Measurements from ENCODE around the gene MS4A18. TPM values are rescaled to one million over a fixed set of nuclear protein-coding genes. Genes with fewer than 3 reads are reported as not detected.

The MS4A18 gene
- polyA plus RNA-seq, 4 donors: 0.77 to 1.1 (median 0.97) TPM; not detected in 1

- Histone ChIP-seq H3K9me3 (ENCODE audit: control insufficient read depth in 2 of 2, insufficient read depth in 1 of 2, low read depth in 1 of 2, low read length in 1 of 2) (no peaks in the 10 kb centered on the region), H3K27me3 (ENCODE audit: control insufficient read depth in 3 of 3, insufficient read depth in 3 of 3, low read length in 3 of 3) (no peaks in the 10 kb centered on the region), H3K36me3 (ENCODE audit: control insufficient read depth in 3 of 3, insufficient read depth in 2 of 3, low read depth in 1 of 3, low read length in 3 of 3) (no peaks in the 10 kb centered on the region), H3K4me3 (ENCODE audit: low read depth in 1 of 3, low read length in 3 of 3) (no peak overlapping the region), H3K4me1 (ENCODE audit: control insufficient read depth in 3 of 3, insufficient read depth in 2 of 3, low read depth in 1 of 3, low read length in 2 of 3) (peaks cover 0 to 25% (median 15%) of the 10 kb centered on the region in 3 donors), H3K27ac (ENCODE audit: low read depth in 1 of 3, low read length in 2 of 3) (peak overlapping the region in 1 of 3 donors; percentile 85)
- DNase-seq: no peak
- no peak for FAIRE-seq
- 82 to 91% (median 85%) methylated on average over 2 of the region's 2 CpGs for WGBS, 3 donors
Observed at GRCh38 chr11:60780065-60780464, 55.5 kb downstream of the MS4A18 start.

- no peaks in the 10 kb centered on the region for H3K9me3 ChIP-seq (ENCODE audit: control insufficient read depth in 2 of 2, insufficient read depth in 1 of 2, low read depth in 1 of 2, low read length in 1 of 2)
- peaks cover 0 to 32% (median 15%) of the 10 kb centered on the region in 3 donors for H3K4me1 ChIP-seq (ENCODE audit: control insufficient read depth in 3 of 3, insufficient read depth in 2 of 3, low read depth in 1 of 3, low read length in 2 of 3)
- no peak overlapping the region for H3K4me3 ChIP-seq (ENCODE audit: low read depth in 1 of 3, low read length in 3 of 3)
- DNase-seq (no peak), FAIRE-seq (no peak)
- no peaks in the 10 kb centered on the region for H3K27me3 ChIP-seq (ENCODE audit: control insufficient read depth in 3 of 3, insufficient read depth in 3 of 3, low read length in 3 of 3)
- H3K36me3 ChIP-seq (ENCODE audit: control insufficient read depth in 3 of 3, insufficient read depth in 2 of 3, low read depth in 1 of 3, low read length in 3 of 3): no peaks in the 10 kb centered on the region
- H3K27ac ChIP-seq (ENCODE audit: low read depth in 1 of 3, low read length in 2 of 3): peak overlapping the region in 1 of 3 donors; percentile 85
Observed at GRCh38 chr11:60780774-60781173, 56.3 kb downstream of the MS4A18 start.

- Histone ChIP-seq H3K27me3 (ENCODE audit: control insufficient read depth in 3 of 3, insufficient read depth in 3 of 3, low read length in 3 of 3) (no peaks in the 10 kb centered on the region), H3K36me3 (ENCODE audit: control insufficient read depth in 3 of 3, insufficient read depth in 2 of 3, low read depth in 1 of 3, low read length in 3 of 3) (no peaks in the 10 kb centered on the region), H3K27ac (ENCODE audit: low read depth in 1 of 3, low read length in 2 of 3) (peak overlapping the region in 1 of 3 donors; percentile 88), H3K9me3 (ENCODE audit: control insufficient read depth in 2 of 2, insufficient read depth in 1 of 2, low read depth in 1 of 2, low read length in 1 of 2) (no peaks in the 10 kb centered on the region), H3K4me1 (ENCODE audit: control insufficient read depth in 3 of 3, insufficient read depth in 2 of 3, low read depth in 1 of 3, low read length in 2 of 3) (peaks cover 0 to 38% (median 15%) of the 10 kb centered on the region in 3 donors), H3K4me3 (ENCODE audit: low read depth in 1 of 3, low read length in 3 of 3) (no peak overlapping the region)
- FAIRE-seq (no peak), DNase-seq (peak; percentile 52 to 93)
- 37 to 63% (median 44%) methylated on average over 7 of the region's 7 CpGs for WGBS, 3 donors
Observed at GRCh38 chr11:60781286-60781980, 56.9 kb downstream of the MS4A18 start.

GRCh38 chr11:60781981-60782316, 57.4 kb downstream of the MS4A18 start:
- no peaks in the 10 kb centered on the region for H3K36me3 ChIP-seq (ENCODE audit: control insufficient read depth in 3 of 3, insufficient read depth in 2 of 3, low read depth in 1 of 3, low read length in 3 of 3)
- H3K27me3 ChIP-seq (ENCODE audit: control insufficient read depth in 3 of 3, insufficient read depth in 3 of 3, low read length in 3 of 3): no peaks in the 10 kb centered on the region
- DNase-seq (no peak), FAIRE-seq (no peak)
- H3K27ac ChIP-seq (ENCODE audit: low read depth in 1 of 3, low read length in 2 of 3): peak overlapping the region in 1 of 3 donors; percentile 88
- 41 to 77% (median 70%) methylated on average over 4 of the region's 4 CpGs for WGBS, 3 donors
- H3K9me3 ChIP-seq (ENCODE audit: control insufficient read depth in 2 of 2, insufficient read depth in 1 of 2, low read depth in 1 of 2, low read length in 1 of 2): no peaks in the 10 kb centered on the region
- no peak overlapping the region for H3K4me3 ChIP-seq (ENCODE audit: low read depth in 1 of 3, low read length in 3 of 3)
- peaks cover 4 to 43% (median 15%) of the 10 kb centered on the region in 3 donors for H3K4me1 ChIP-seq (ENCODE audit: control insufficient read depth in 3 of 3, insufficient read depth in 2 of 3, low read depth in 1 of 3, low read length in 2 of 3)

- FAIRE-seq (no peak), DNase-seq (no peak)
- WGBS, 3 donors: 86 to 91% (median 90%) methylated on average over 12 of the region's 12 CpGs
- Histone ChIP-seq H3K4me1 (ENCODE audit: control insufficient read depth in 3 of 3, insufficient read depth in 2 of 3, low read depth in 1 of 3, low read length in 2 of 3) (peaks cover 4 to 49% (median 15%) of the 10 kb centered on the region in 3 donors), H3K4me3 (ENCODE audit: low read depth in 1 of 3, low read length in 3 of 3) (no peak overlapping the region), H3K27ac (ENCODE audit: low read depth in 1 of 3, low read length in 2 of 3) (peak overlapping the region in 1 of 3 donors; percentile 88), H3K27me3 (ENCODE audit: control insufficient read depth in 3 of 3, insufficient read depth in 3 of 3, low read length in 3 of 3) (no peaks in the 10 kb centered on the region), H3K36me3 (ENCODE audit: control insufficient read depth in 3 of 3, insufficient read depth in 2 of 3, low read depth in 1 of 3, low read length in 3 of 3) (no peaks in the 10 kb centered on the region), H3K9me3 (ENCODE audit: control insufficient read depth in 2 of 2, insufficient read depth in 1 of 2, low read depth in 1 of 2, low read length in 1 of 2) (no peaks in the 10 kb centered on the region)
Observed at GRCh38 chr11:60782393-60783140, 58.0 kb downstream of the MS4A18 start.

GRCh38 chr11:60783141-60783484, 58.6 kb downstream of the MS4A18 start:
- FAIRE-seq: no peak
- peaks cover 4 to 49% (median 15%) of the 10 kb centered on the region in 3 donors for H3K4me1 ChIP-seq (ENCODE audit: control insufficient read depth in 3 of 3, insufficient read depth in 2 of 3, low read depth in 1 of 3, low read length in 2 of 3)
- 88 to 92% (median 92%) methylated on average over 8 of the region's 8 CpGs for WGBS, 3 donors
- H3K27me3 ChIP-seq (ENCODE audit: control insufficient read depth in 3 of 3, insufficient read depth in 3 of 3, low read length in 3 of 3): no peaks in the 10 kb centered on the region
- peak overlapping the region in 1 of 3 donors; percentile 88 for H3K27ac ChIP-seq (ENCODE audit: low read depth in 1 of 3, low read length in 2 of 3)
- H3K36me3 ChIP-seq (ENCODE audit: control insufficient read depth in 3 of 3, insufficient read depth in 2 of 3, low read depth in 1 of 3, low read length in 3 of 3): no peaks in the 10 kb centered on the region
- no peak overlapping the region for H3K4me3 ChIP-seq (ENCODE audit: low read depth in 1 of 3, low read length in 3 of 3)
- H3K9me3 ChIP-seq (ENCODE audit: control insufficient read depth in 2 of 2, insufficient read depth in 1 of 2, low read depth in 1 of 2, low read length in 1 of 2): no peaks in the 10 kb centered on the region
- DNase-seq: no peak

- no peaks in the 10 kb centered on the region for H3K36me3 ChIP-seq (ENCODE audit: control insufficient read depth in 3 of 3, insufficient read depth in 2 of 3, low read depth in 1 of 3, low read length in 3 of 3)
- FAIRE-seq (no peak), DNase-seq (no peak)
- H3K27me3 ChIP-seq (ENCODE audit: control insufficient read depth in 3 of 3, insufficient read depth in 3 of 3, low read length in 3 of 3): peaks cover 0 to 3% (median 0%) of the 10 kb centered on the region in 3 donors
- H3K4me1 ChIP-seq (ENCODE audit: control insufficient read depth in 3 of 3, insufficient read depth in 2 of 3, low read depth in 1 of 3, low read length in 2 of 3): peaks cover 4 to 49% (median 15%) of the 10 kb centered on the region in 3 donors
- H3K9me3 ChIP-seq (ENCODE audit: control insufficient read depth in 2 of 2, insufficient read depth in 1 of 2, low read depth in 1 of 2, low read length in 1 of 2): no peaks in the 10 kb centered on the region
- H3K27ac ChIP-seq (ENCODE audit: low read depth in 1 of 3, low read length in 2 of 3): peak overlapping the region in 1 of 3 donors; percentile 79
- 85 to 94% (median 90%) methylated on average over 7 of the region's 7 CpGs for WGBS, 3 donors
- H3K4me3 ChIP-seq (ENCODE audit: low read depth in 1 of 3, low read length in 3 of 3): no peak overlapping the region
Observed at GRCh38 chr11:60783911-60784310, 59.4 kb downstream of the MS4A18 start.

GRCh38 chr11:60785136-60785535, 60.6 kb downstream of the MS4A18 start, which contains the start of gene MS4A10:
Gene MS4A10 (plus strand): TSS chr11:60785333. CDS start chr11:60790336, 5,003 bp downstream.
- no peaks in the 10 kb centered on the region for H3K36me3 ChIP-seq (ENCODE audit: control insufficient read depth in 3 of 3, insufficient read depth in 2 of 3, low read depth in 1 of 3, low read length in 3 of 3)
- peak within 1 kb of the TSS; percentile 51 to 89 (median 63) for H3K27ac ChIP-seq (ENCODE audit: low read depth in 1 of 3, low read length in 2 of 3)
- H3K9me3 ChIP-seq (ENCODE audit: control insufficient read depth in 2 of 2, insufficient read depth in 1 of 2, low read depth in 1 of 2, low read length in 1 of 2): no peaks in the 10 kb centered on the region
- H3K27me3 ChIP-seq (ENCODE audit: control insufficient read depth in 3 of 3, insufficient read depth in 3 of 3, low read length in 3 of 3): peaks cover 0 to 3% (median 0%) of the 10 kb centered on the region in 3 donors
- 18 to 53% (median 29%) methylated on average over 9 of the region's 9 CpGs for WGBS, 3 donors
- DNase-seq (peak; percentile 93 to 96), FAIRE-seq (no peak)
- H3K4me3 ChIP-seq (ENCODE audit: low read depth in 1 of 3, low read length in 3 of 3): peak within 1 kb of the TSS in 1 of 3 donors; percentile 53
- peaks cover 4 to 49% (median 13%) of the 10 kb centered on the region in 3 donors for H3K4me1 ChIP-seq (ENCODE audit: control insufficient read depth in 3 of 3, insufficient read depth in 2 of 3, low read depth in 1 of 3, low read length in 2 of 3)

All from small intestine (tissue), 7 donors.